HCT116 (cell line): ENCODE measurements around the gene A4GNT. TPM values are rescaled to one million over a fixed set of nuclear protein-coding genes. Genes with fewer than 3 reads are reported as not detected.

Source experiments
- ATAC-seq: fragments of 200-7000 bp; cut with Tn5 transposase; 2 replicates; pipeline ENCODE4 v1.9.1; 2020; ENCODE audit warnings: mild to moderate bottlenecking, moderate library complexity
- BruUV-seq: library from RNA; stranded (reverse); fragments of 400-500 nt; replicated peaks from 2 replicates; lab custom pipeline; 2021; lab: Mats Ljungman, UMichigan
- CTCF ChIA-PET: fragments of 300-600 bp; sonication (Branson Sonifier 250); formaldehyde crosslinking; loops from one replicate; lab custom pipeline; 2021; ENCODE audit warnings: antibody characterized with exemption; lab: Charles Lee
- POLR2A ChIA-PET: fragments of 300-600, 350-600 bp; sonication (Branson Sonifier 250); formaldehyde crosslinking; loops from one replicate; lab custom pipeline; 2021; ENCODE audit warnings: antibody characterized with exemption; lab: Charles Lee
- RAD21 ChIA-PET, 2 experiments: fragments of 300-600 bp; sonication (Branson Sonifier 250); formaldehyde crosslinking; loops; one replicate each; lab custom pipeline; 2023; ENCODE audit warnings: low total read pairs in 2 of 2; ENCODE audit not compliant: uncharacterized antibody in 2 of 2, unreplicated experiment in 2 of 2, low non-redundant PET in 1 of 2; lab: Charles Lee
- DNase-seq: peaks from one replicate; pipeline ENCODE4 v3.0.0-alpha.2; 2010; ENCODE audit warnings: low read depth, low spot score
- H2AFZ ChIP-seq: fragments of 200-600 bp; shearing (Covaris generic), sonication (generic); 2 replicates; pipeline ENCODE4 v1.6.1; 2017; ENCODE audit warnings: low read depth, mixed run types, mixed read lengths, antibody characterized with exemption, low read length; ENCODE audit not compliant: poor library complexity, severe bottlenecking
- H3K27ac ChIP-seq: 2 replicates; pipeline ENCODE4 v1.5.1; 2012; ENCODE audit warnings: low read depth, low read length
- H3K27me3 ChIP-seq: fragments of 200-600 bp; sonication (generic); 2 replicates; pipeline ENCODE4 v1.6.1; 2016; ENCODE audit warnings: mixed run types, low read length, mixed read lengths; ENCODE audit not compliant: insufficient read depth
- H3K36me3 ChIP-seq, 2 experiments: fragments of 200-500 bp in 1 of 2; fragments of 200-600 bp in 1 of 2; sonication (Bioruptor generic) in 1 of 2; sonication (generic) in 1 of 2; 2 replicates each; pipeline versions ENCODE4 v1.5.1 to v1.6.1; 2014 to 2016; ENCODE audit warnings: low read length in 2 of 2, inconsistent platforms in 1 of 2, mixed read lengths in 1 of 2, mixed run types in 1 of 2; ENCODE audit not compliant: insufficient read depth in 2 of 2, control insufficient read depth in 1 of 2
- H3K4me1 ChIP-seq, 2 experiments: fragments of 200-600 bp in 1 of 2; sonication (generic) in 1 of 2; 2 replicates each; pipeline versions ENCODE4 v1.5.1 to v1.6.1; 2012 to 2017; ENCODE audit warnings: low read length in 2 of 2, inconsistent platforms in 1 of 2, mild to moderate bottlenecking in 1 of 2, mixed read lengths in 1 of 2, mixed run types in 1 of 2, moderate library complexity in 1 of 2; ENCODE audit not compliant: insufficient read depth in 2 of 2, control insufficient read depth in 1 of 2
- H3K4me2 ChIP-seq: fragments of 200-600 bp; sonication (generic); 2 replicates; pipeline ENCODE4 v1.6.1; 2017; ENCODE audit warnings: mixed run types, low read length, mixed read lengths
- H3K4me3 ChIP-seq, 2 experiments: fragments of 200-600 bp in 1 of 2; sonication (generic) in 1 of 2; replicated peaks in 1 of 2; 2 replicates each; pipeline ENCODE4 v1.5.1; 2011 to 2016; ENCODE audit warnings: low read length in 2 of 2, control low read depth in 1 of 2, low read depth in 1 of 2, mild to moderate bottlenecking in 1 of 2, mixed read lengths in 1 of 2, mixed run types in 1 of 2
- H3K79me2 ChIP-seq: fragments of 200-600 bp; sonication (generic); 2 replicates; pipeline ENCODE4 v1.6.1; 2017; ENCODE audit warnings: mild to moderate bottlenecking, mixed run types, low read length, moderate library complexity, mixed read lengths; ENCODE audit not compliant: insufficient read depth
- H3K9ac ChIP-seq: fragments of 200-600 bp; sonication (generic); 2 replicates; pipeline ENCODE4 v1.6.1; 2016; ENCODE audit warnings: low read length, mixed read lengths
- H3K9me2 ChIP-seq: fragments of 200-600 bp; sonication (generic), shearing (Covaris generic); 2 replicates; pipeline ENCODE4 v1.6.1; 2017; ENCODE audit warnings: mixed run types, mild to moderate bottlenecking, moderate library complexity; ENCODE audit not compliant: insufficient read depth
- H3K9me3 ChIP-seq, 2 experiments: fragments of 200-500 bp in 1 of 2; fragments of 200-600 bp in 1 of 2; sonication (Bioruptor generic) in 1 of 2; sonication (generic) in 1 of 2; 2 replicates each; pipeline ENCODE4 v1.6.1; 2014 to 2017; ENCODE audit warnings: low read length in 2 of 2, mixed read lengths in 2 of 2, inconsistent platforms in 1 of 2, low read depth in 1 of 2, mild to moderate bottlenecking in 1 of 2, mixed run types in 1 of 2, moderate library complexity in 1 of 2; ENCODE audit not compliant: control insufficient read depth in 1 of 2, insufficient read depth in 1 of 2
- H4K20me1 ChIP-seq: fragments of 200-600 bp; sonication (generic), shearing (Covaris generic); 2 replicates; pipeline ENCODE4 v1.6.1; 2017; ENCODE audit warnings: mixed run types, mild to moderate bottlenecking, moderate library complexity; ENCODE audit not compliant: insufficient read depth
- EZH2phosphoT487 ChIP-seq: fragments of 200-600 bp; IDR thresholded peaks from 2 replicates; pipeline ENCODE4 v1.6.1; 2018; ENCODE audit warnings: antibody characterized with exemption, borderline replicate concordance
- FOSL1 ChIP-seq: IDR thresholded peaks from 2 replicates; pipeline ENCODE4 v1.6.1; 2012; ENCODE audit warnings: low read depth
- MAX ChIP-seq: IDR thresholded peaks from 2 replicates; pipeline ENCODE4 v1.6.1; 2012
- RAD21 ChIP-seq: IDR thresholded peaks from 2 replicates; pipeline ENCODE4 v1.6.1; 2012; ENCODE audit warnings: low read depth, mild to moderate bottlenecking
- REST ChIP-seq: IDR thresholded peaks from 2 replicates; pipeline ENCODE4 v1.6.1; 2012; ENCODE audit warnings: low read depth
- TCF7L2 ChIP-seq: IDR thresholded peaks from 2 replicates; pipeline ENCODE4 v1.7.0; 2011; ENCODE audit warnings: borderline replicate concordance, inconsistent platforms; ENCODE audit not compliant: insufficient read depth, insufficient read length; ENCODE audit errors: extremely low read depth
- ZBTB33 ChIP-seq: IDR thresholded peaks from 2 replicates; pipeline ENCODE4 v1.6.1; 2011; ENCODE audit warnings: mild to moderate bottlenecking, low read length, moderate library complexity; ENCODE audit not compliant: insufficient replicate concordance; ENCODE audit errors: extremely low read depth
- intact Hi-C: fragments of 100-400 bp; cut with micrococcal nuclease; formaldehyde crosslinking; loops from 2 replicates; pipeline ENCODE4 v1.10.0; 2022
- total RNA-seq: library from RNA; stranded (reverse); gene quantifications from one replicate; pipeline ENCODE4 v1.2.1, GENCODE V29; 2021; ENCODE audit not compliant: unreplicated experiment

A4GNT gene
- total RNA-seq, 1 experiment from 2014 or later: not detected

DNA sequence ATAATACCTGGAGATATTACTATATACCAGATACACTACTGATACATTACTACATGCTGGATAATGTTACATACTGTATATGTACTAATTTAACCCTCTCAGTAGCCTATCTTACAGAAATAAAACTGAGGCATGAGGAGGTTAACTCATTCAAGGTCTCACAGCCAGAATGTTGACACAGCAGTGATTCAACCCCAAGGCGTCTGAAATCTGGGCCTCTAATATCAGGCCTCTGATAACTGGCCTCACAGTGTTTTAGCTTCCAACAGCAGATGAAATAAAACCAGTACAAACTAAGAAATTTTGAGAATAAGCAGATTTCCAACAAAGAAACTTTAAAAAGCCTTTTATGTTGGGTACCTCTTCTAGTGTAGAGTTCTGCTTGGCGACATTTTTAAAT is 40.2 kb downstream of the A4GNT start:
- Histone ChIP-seq H3K4me2 (no peak overlapping the region), H3K9ac (no peak overlapping the region), H3K27me3 (no peaks in the 10 kb centered on the region), H3K9me3 (0 out of 4 replicates have a peak, but pooled peaks cover 0 to 3% of the 10 kb centered on the region in 2 experiments), H3K27ac (no peak overlapping the region), H3K4me1 (no peaks in the 10 kb centered on the region), H3K36me3 (peaks cover 0 to 8% of the 10 kb centered on the region in 2 experiments; a peak in 1 of 4 replicates), H3K4me3 (no peak overlapping the region), H3K79me2 (no peaks in the 10 kb centered on the region), H2AFZ (no peak overlapping the region), H4K20me1 (no peaks in the 10 kb centered on the region), H3K9me2 (no peaks in the 10 kb centered on the region)
- ChIA-PET RAD21 (no interaction called here), CTCF (no interaction called here), POLR2A (no interaction called here)
- ATAC-seq: no peak
- intact Hi-C loops: no loop called here
- TF ChIP-seq ZBTB33: no peak
- TF ChIP-seq TCF7L2: no peak
- no peak for TF ChIP-seq FOSL1
- TF ChIP-seq MAX: no peak
- TF ChIP-seq REST: no peak
- no peak for TF ChIP-seq RAD21
- TF ChIP-seq EZH2phosphoT487: no peak
- BruUV-seq: no TSS peak
- DNase-seq: no peak
